Keratinocyte (primary cell): Measurements from ENCODE around the gene RBM4B. TPM values are rescaled to one million over a fixed set of nuclear protein-coding genes. Genes with fewer than 3 reads are reported as not detected.

Experiments used
- DNase-seq: peaks from one replicate; pipeline ENCODE4 v3.0.0-alpha.2; 2011; ENCODE audit warnings: low read depth, missing footprints, low spot score
- FAIRE-seq: peaks from 2 replicates; lab custom pipeline; 2011; peaks lifted over from hg19 to GRCh38; lab: Jason Lieb, UNC
- H2AFZ ChIP-seq: 2 replicates; pipeline ENCODE4 v1.6.0; 2012; ENCODE audit warnings: low read length, control low read depth, inconsistent platforms; ENCODE audit not compliant: control insufficient read depth
- H3K27ac ChIP-seq: 2 replicates; pipeline ENCODE4 v1.5.1; 2011; ENCODE audit warnings: low read length; ENCODE audit not compliant: control insufficient read depth, insufficient read depth
- H3K27me3 ChIP-seq: 3 replicates; pipeline ENCODE4 v1.6.0; 2011; ENCODE audit warnings: low read length; ENCODE audit not compliant: control insufficient read depth, insufficient read depth; ENCODE audit errors: extremely low read depth
- H3K36me3 ChIP-seq, 2 experiments: 2 replicates in 1 of 2; 3 replicates in 1 of 2; pipeline ENCODE4 v1.5.1; 2011; ENCODE audit warnings: low read length in 2 of 2, mild to moderate bottlenecking in 1 of 2; ENCODE audit not compliant: control insufficient read depth in 2 of 2, insufficient read depth in 2 of 2; ENCODE audit errors: extremely low read depth in 1 of 2
- H3K4me1 ChIP-seq: 3 replicates; pipeline ENCODE4 v1.5.1; 2011; ENCODE audit warnings: low read length; ENCODE audit not compliant: control insufficient read depth, insufficient read depth; ENCODE audit errors: extremely low read depth
- H3K4me2 ChIP-seq: 3 replicates; pipeline ENCODE4 v1.6.0; 2011; ENCODE audit warnings: low read depth, low read length; ENCODE audit not compliant: control insufficient read depth, insufficient read depth; ENCODE audit errors: extremely low read depth
- H3K4me3 ChIP-seq, 3 experiments: fragments of 200-600 bp in 1 of 3; sonication (generic) in 1 of 3; 2 replicates in 2 of 3; 3 replicates in 1 of 3; pipeline ENCODE4 v1.5.1; 2011 to 2016; ENCODE audit warnings: low read length in 3 of 3, mild to moderate bottlenecking in 3 of 3, control low read depth in 2 of 3, inconsistent platforms in 1 of 3, low read depth in 1 of 3, mixed read lengths in 1 of 3, mixed run types in 1 of 3, moderate library complexity in 1 of 3; ENCODE audit not compliant: control insufficient read depth in 2 of 3, insufficient read depth in 2 of 3; ENCODE audit errors: extremely low read depth in 1 of 3
- H3K79me2 ChIP-seq: 2 replicates; pipeline ENCODE4 v1.6.0; 2012; ENCODE audit warnings: low read length; ENCODE audit not compliant: control insufficient read depth, insufficient read depth
- H3K9ac ChIP-seq: 3 replicates; pipeline ENCODE4 v1.6.0; 2011; ENCODE audit warnings: low read length; ENCODE audit not compliant: control insufficient read depth, insufficient read depth; ENCODE audit errors: extremely low read depth
- H3K9me1 ChIP-seq: 3 replicates; pipeline ENCODE4 v1.6.0; 2011; ENCODE audit warnings: low read length; ENCODE audit not compliant: control insufficient read depth, insufficient read depth; ENCODE audit errors: extremely low read depth
- H3K9me3 ChIP-seq: 2 replicates; pipeline ENCODE4 v1.5.1; 2012; ENCODE audit warnings: low read depth, low read length; ENCODE audit not compliant: control insufficient read depth
- H4K20me1 ChIP-seq: 3 replicates; pipeline ENCODE4 v1.6.0; 2011; ENCODE audit warnings: low read length; ENCODE audit not compliant: control insufficient read depth, insufficient read depth; ENCODE audit errors: extremely low read depth
- CTCF ChIP-seq, 3 experiments: IDR thresholded peaks in 1 of 3; conservative IDR thresholded peaks in 1 of 3; optimal IDR thresholded peaks in 1 of 3; 2 replicates in 2 of 3; 3 replicates in 1 of 3; pipeline versions ENCODE3 to v1.5.1; 2011; ENCODE audit warnings: low read length in 3 of 3, mild to moderate bottlenecking in 3 of 3, moderate library complexity in 2 of 3, control low read depth in 1 of 3, inconsistent platforms in 1 of 3; ENCODE audit not compliant: insufficient read depth in 2 of 3; ENCODE audit errors: extremely low read depth in 1 of 3
- EZH2 ChIP-seq: IDR thresholded peaks from one replicate; pipeline ENCODE4 v1.6.1; 2012; ENCODE audit warnings: inconsistent platforms, mild to moderate bottlenecking, low read length, moderate library complexity
- dilution Hi-C: fragments of 300-500 bp; cut with MboI; formaldehyde crosslinking; loops from one replicate; pipeline ENCODE4 v1.7.0; 2020; ENCODE audit warnings: low sequenced_read_pairs; ENCODE audit not compliant: extremely low pct_ligation_motif_present
- polyA plus RNA-seq, 5 experiments: library from polyadenylated mRNA; depleted of rRNA in 3 of 5; stranded (reverse) in 3 of 5; stranded (forward) in 1 of 5; unstranded in 1 of 5; fragments of >200 nt; gene quantifications; 1 replicate in 1 of 5; 2 replicates in 3 of 5; 3 replicates in 1 of 5; pipeline versions ENCODE4 v1.2.1 to v1.2.3, GENCODE V29; 2011 to 2012; ENCODE audit warnings: missing spikeins in 2 of 5, low read depth in 1 of 5, low replicate concordance in 1 of 5

Gene RBM4B
- polyA plus RNA-seq, 1 donor (not counting 4 experiments of a cell fraction or from before 2014, with no cell fraction given), result 20.9 TPM

GRCh38 chr11:66708094-66708493 is 30.4 kb upstream of the RBM4B start:
- Histone ChIP-seq H2AFZ (no peak overlapping the region), H3K4me3 (no peak overlapping the region), H3K9ac (no peak overlapping the region), H3K9me3 (no peaks in the 10 kb centered on the region), H3K9me1 (peaks cover 3% of the 10 kb centered on the region), H4K20me1 (no peaks in the 10 kb centered on the region), H3K27ac (no peak overlapping the region), H3K36me3 (peaks cover 5 to 19% of the 10 kb centered on the region in 2 experiments), H3K27me3 (no peaks in the 10 kb centered on the region), H3K4me2 (no peak overlapping the region), H3K4me1 (peaks cover 22% of the 10 kb centered on the region), H3K79me2 (no peaks in the 10 kb centered on the region)
- TF ChIP-seq CTCF (optimal IDR thresholded peaks at IDR 0.05 in 1 of 3, IDR thresholded peaks at IDR 0.05 in 1 of 3, conservative IDR thresholded peaks at IDR 0.05 in 1 of 3; ENCODE audit: extremely low read depth in 1 of 3, insufficient read depth in 2 of 3, low read length in 3 of 3) (no peak), EZH2 (no peak)
- dilution Hi-C loops, result no loop called here
- FAIRE-seq (no peak), DNase-seq (no peak)

- H3K36me3 ChIP-seq, result peaks cover 5 to 17% of the 10 kb centered on the region in 2 experiments
- TF ChIP-seq CTCF (optimal IDR thresholded peaks at IDR 0.05 in 1 of 3, IDR thresholded peaks at IDR 0.05 in 1 of 3, conservative IDR thresholded peaks at IDR 0.05 in 1 of 3; ENCODE audit: extremely low read depth in 1 of 3, insufficient read depth in 2 of 3, low read length in 3 of 3) (no peak), EZH2 (no peak)
- H3K79me2 ChIP-seq, result no peaks in the 10 kb centered on the region
- H3K9ac ChIP-seq, result no peak overlapping the region
- no peak for DNase-seq
- no peak for FAIRE-seq
- H3K27me3 ChIP-seq, result no peaks in the 10 kb centered on the region
- no peaks in the 10 kb centered on the region for H3K9me3 ChIP-seq
- H3K9me1 ChIP-seq, result peaks cover 3% of the 10 kb centered on the region
- no peak overlapping the region for H3K4me3 ChIP-seq
- H3K4me1 ChIP-seq, result peaks cover 22% of the 10 kb centered on the region
- no peaks in the 10 kb centered on the region for H4K20me1 ChIP-seq
- H3K4me2 ChIP-seq, result no peak overlapping the region
- dilution Hi-C loops, result no loop called here
- no peak overlapping the region for H2AFZ ChIP-seq
- no peak overlapping the region for H3K27ac ChIP-seq
These were observed 29.8 kb upstream of the RBM4B start for GRCh38 chr11:66707486-66707885.
